ENCODE data around the gene COA4. TPM values are rescaled to one million over a fixed set of nuclear protein-coding genes. Genes with fewer than 3 reads are reported as not detected.
"Not testable (repeated sequence)": the region's sequence is repeated elsewhere in the genome, so short reads cannot be mapped to it uniquely, and the experiment has no call there.

The COA4 gene
- total RNA-seq, 2 donors from 2014 or later: 34.5 to 68.2 TPM

- H3K4me3 ChIP-seq: no peak overlapping the region
- no peaks in the 10 kb centered on the region for H3K9me3 ChIP-seq
- peaks cover 0 to 18% of the 10 kb centered on the region in 2 donors for H3K36me3 ChIP-seq (replicated peaks in 1 of 2; ENCODE audit: insufficient read depth in 1 of 2, low read depth in 2 of 2)
- no peak overlapping the region for H3K27ac ChIP-seq
- intact Hi-C loops (cut with DNase I): no loop called here
- no peak for ATAC-seq
- WGBS, 2 donors: 93 to 98% methylated on average over 3 of the region's 3 CpGs
- H3K27me3 ChIP-seq: no peaks in the 10 kb centered on the region
- no peak for DNase-seq
- TF ChIP-seq, protein P1, sequence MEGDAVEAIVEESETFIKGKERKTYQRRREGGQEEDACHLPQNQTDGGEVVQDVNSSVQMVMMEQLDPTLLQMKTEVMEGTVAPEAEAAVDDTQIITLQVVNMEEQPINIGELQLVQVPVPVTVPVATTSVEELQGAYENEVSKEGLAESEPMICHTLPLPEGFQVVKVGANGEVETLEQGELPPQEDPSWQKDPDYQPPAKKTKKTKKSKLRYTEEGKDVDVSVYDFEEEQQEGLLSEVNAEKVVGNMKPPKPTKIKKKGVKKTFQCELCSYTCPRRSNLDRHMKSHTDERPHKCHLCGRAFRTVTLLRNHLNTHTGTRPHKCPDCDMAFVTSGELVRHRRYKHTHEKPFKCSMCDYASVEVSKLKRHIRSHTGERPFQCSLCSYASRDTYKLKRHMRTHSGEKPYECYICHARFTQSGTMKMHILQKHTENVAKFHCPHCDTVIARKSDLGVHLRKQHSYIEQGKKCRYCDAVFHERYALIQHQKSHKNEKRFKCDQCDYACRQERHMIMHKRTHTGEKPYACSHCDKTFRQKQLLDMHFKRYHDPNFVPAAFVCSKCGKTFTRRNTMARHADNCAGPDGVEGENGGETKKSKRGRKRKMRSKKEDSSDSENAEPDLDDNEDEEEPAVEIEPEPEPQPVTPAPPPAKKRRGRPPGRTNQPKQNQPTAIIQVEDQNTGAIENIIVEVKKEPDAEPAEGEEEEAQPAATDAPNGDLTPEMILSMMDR (IDR thresholded peaks at IDR 0.05): no peak
- no peak for TF ChIP-seq POLR2A (IDR thresholded peaks at IDR 0.05)
- H3K4me1 ChIP-seq: no peaks in the 10 kb centered on the region
Measured at GRCh38 chr11:73893041-73893440, 16.4 kb upstream of the COA4 start.

- 85 to 100% methylated on average over 1 of the region's 1 CpG for WGBS, 2 donors
- H3K4me1 ChIP-seq: no peaks in the 10 kb centered on the region
- DNase-seq: no peak
- no peak for TF ChIP-seq POLR2A (IDR thresholded peaks at IDR 0.05)
- TF ChIP-seq, protein P1 (IDR thresholded peaks at IDR 0.05): no peak
- ATAC-seq: no peak
- H3K4me3 ChIP-seq: no peak overlapping the region
- H3K27ac ChIP-seq: no peak overlapping the region
- intact Hi-C loops (cut with DNase I): no loop called here
- peaks cover 0 to 18% of the 10 kb centered on the region in 2 donors for H3K36me3 ChIP-seq (replicated peaks in 1 of 2; ENCODE audit: insufficient read depth in 1 of 2, low read depth in 2 of 2)
- no peaks in the 10 kb centered on the region for H3K9me3 ChIP-seq
- H3K27me3 ChIP-seq: no peaks in the 10 kb centered on the region
Measured at GRCh38 chr11:73889536-73889935, 12.9 kb upstream of the COA4 start.

- no peaks in the 10 kb centered on the region for H3K4me1 ChIP-seq
- no peak for ATAC-seq
- no peak overlapping the region for H3K27ac ChIP-seq
- TF ChIP-seq, protein P1 (IDR thresholded peaks at IDR 0.05): no peak
- no peak for TF ChIP-seq POLR2A (IDR thresholded peaks at IDR 0.05)
- 8 to 21% methylated on average over 1 of the region's 1 CpG for WGBS, 2 donors
- no peak for DNase-seq
- H3K4me3 ChIP-seq: no peak overlapping the region
- intact Hi-C loops (cut with DNase I): no loop called here
- no peaks in the 10 kb centered on the region for H3K9me3 ChIP-seq
- H3K36me3 ChIP-seq (replicated peaks in 1 of 2; ENCODE audit: insufficient read depth in 1 of 2, low read depth in 2 of 2): peaks cover 0 to 15% of the 10 kb centered on the region in 2 donors
- H3K27me3 ChIP-seq: no peaks in the 10 kb centered on the region
Measured at GRCh38 chr11:73889019-73889418, 12.4 kb upstream of the COA4 start.

- no peak for ATAC-seq
- DNase-seq: no peak
- intact Hi-C loops (cut with DNase I): no loop called here
- Histone ChIP-seq H3K27ac (no peak overlapping the region), H3K27me3 (no peaks in the 10 kb centered on the region), H3K4me1 (no peaks in the 10 kb centered on the region), H3K36me3 (replicated peaks in 1 of 2; ENCODE audit: insufficient read depth in 1 of 2, low read depth in 2 of 2) (peaks cover 0 to 14% of the 10 kb centered on the region in 2 donors), H3K4me3 (no peak overlapping the region), H3K9me3 (no peaks in the 10 kb centered on the region)
- WGBS, 2 donors: 93 to 98% methylated on average over 3 of the region's 3 CpGs
- TF ChIP-seq, protein P1 (IDR thresholded peaks at IDR 0.05): no peak
- TF ChIP-seq POLR2A (IDR thresholded peaks at IDR 0.05): no peak
Measured at GRCh38 chr11:73888244-73888643, 11.6 kb upstream of the COA4 start.

- intact Hi-C loops (cut with DNase I): no loop called here
- DNase-seq: no peak
Measured at GRCh38 chr11:73883856-73884255, 7.2 kb upstream of the COA4 start.

GRCh38 chr11:73880449-73880848 lies 3.8 kb upstream of the COA4 start:
- ATAC-seq; H3K9me3 ChIP-seq; H3K4me3 ChIP-seq; H3K36me3 ChIP-seq (replicated peaks in 1 of 2; ENCODE audit: insufficient read depth in 1 of 2, low read depth in 2 of 2); DNase-seq; intact Hi-C loops (cut with DNase I); H3K27ac ChIP-seq; H3K27me3 ChIP-seq: not testable (repeated sequence)
- H3K4me1 ChIP-seq: peaks cover 16% of the 10 kb centered on the region
- WGBS, 2 donors: 90 to 94% methylated on average over 9 to 10 of the region's 10 CpGs

More at GRCh38 chr11:73883856-73884255, 7.2 kb upstream of the COA4 start:
- Histone ChIP-seq H3K27me3 (no peaks in the 10 kb centered on the region), H3K4me3 (no peak overlapping the region), H3K36me3 (replicated peaks in 1 of 2; ENCODE audit: insufficient read depth in 1 of 2, low read depth in 2 of 2) (no peaks in the 10 kb centered on the region), H3K9me3 (no peaks in the 10 kb centered on the region), H3K4me1 (no peaks in the 10 kb centered on the region), H3K27ac (no peak overlapping the region)
- WGBS, 2 donors: 90 to 96% methylated on average over 2 of the region's 2 CpGs
- no peak for ATAC-seq
- TF ChIP-seq POLR2A (IDR thresholded peaks at IDR 0.05): no peak
- TF ChIP-seq, protein P1 (IDR thresholded peaks at IDR 0.05): no peak

Data from body of pancreas (tissue), 4 donors.